Muscle layer of colon (tissue), 2 donors: ENCODE measurements around the gene SOX21.

Experiments
- H3K27ac ChIP-seq: one replicate; pipeline ENCODE4 v1.7.0; 2013; ENCODE audit warnings: low read depth, mild to moderate bottlenecking, low read length, moderate library complexity
- H3K27me3 ChIP-seq, 2 donors: one replicate each; pipeline ENCODE4 v1.7.0; 2013; ENCODE audit warnings: low read length in 2 of 2, mild to moderate bottlenecking in 2 of 2; ENCODE audit not compliant: insufficient read depth in 2 of 2, control insufficient read depth in 1 of 2
- H3K36me3 ChIP-seq: one replicate; pipeline ENCODE4 v1.7.0; 2013; ENCODE audit warnings: mild to moderate bottlenecking, low read length; ENCODE audit not compliant: insufficient read depth
- H3K4me1 ChIP-seq: one replicate; pipeline ENCODE4 v1.7.0; 2013; ENCODE audit warnings: mild to moderate bottlenecking, low read length; ENCODE audit not compliant: insufficient read depth
- H3K4me3 ChIP-seq, 2 donors: one replicate each; pipeline ENCODE4 v1.7.0; 2013; ENCODE audit warnings: low read length in 2 of 2, low read depth in 1 of 2, mild to moderate bottlenecking in 1 of 2, moderate library complexity in 1 of 2
- H3K9ac ChIP-seq: one replicate; pipeline ENCODE4 v1.7.0; 2013; ENCODE audit warnings: low read length
- H3K9me3 ChIP-seq: one replicate; pipeline ENCODE4 v1.7.0; 2013; ENCODE audit warnings: mild to moderate bottlenecking, low read length
- donor health status: abdominal sarcoma.
- donor health status: Adenocarcinoma of cecum.

SOX21 gene

DNA sequence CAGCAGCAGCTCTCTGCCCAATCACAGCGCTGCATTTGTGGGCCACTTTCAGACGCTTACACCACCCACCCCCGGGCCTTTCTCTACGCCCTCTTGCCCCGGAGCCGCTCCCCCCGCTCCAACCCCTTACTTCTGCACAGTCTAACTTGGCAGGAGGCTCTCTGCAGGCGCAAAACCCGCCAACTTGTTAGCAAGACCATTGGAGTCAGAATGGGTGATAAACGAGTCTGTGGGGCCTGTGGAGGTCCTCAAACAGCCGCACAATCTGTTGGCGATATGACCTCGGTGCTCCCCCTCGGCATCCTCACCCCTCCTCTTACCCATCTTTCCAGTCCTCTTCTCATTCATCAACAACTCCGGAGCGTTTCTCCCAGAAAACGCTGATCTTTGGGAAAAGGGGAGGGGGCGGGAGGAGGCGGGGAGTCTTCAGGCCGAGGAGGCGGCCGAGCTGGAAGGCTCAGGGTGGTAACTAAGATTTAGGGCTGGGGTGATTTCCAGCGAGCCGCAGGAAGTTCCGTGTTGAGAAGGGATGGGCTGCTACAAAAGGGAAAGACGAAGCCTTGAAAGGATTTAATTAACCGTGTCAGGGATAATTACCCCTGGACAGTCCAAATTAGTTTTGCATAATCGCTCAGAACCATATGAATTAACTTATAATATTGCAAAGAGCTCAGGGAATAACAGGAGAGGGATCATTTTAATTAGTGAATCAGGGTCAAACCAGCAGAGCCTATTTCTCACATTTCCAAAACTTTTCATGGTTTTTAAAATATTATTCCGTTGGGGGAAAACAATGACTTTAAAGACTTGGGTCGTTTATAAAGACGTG, 4.1 kb downstream of the SOX21 start:
- H3K27me3 ChIP-seq: peaks cover 73 to 94% of the 10 kb centered on the region in 2 donors
- H3K36me3 ChIP-seq: no peaks in the 10 kb centered on the region
- no peaks in the 10 kb centered on the region for H3K9me3 ChIP-seq
- peaks cover 8% of the 10 kb centered on the region for H3K4me1 ChIP-seq
- H3K9ac ChIP-seq: no peak overlapping the region
- no peak overlapping the region for H3K4me3 ChIP-seq
- no peak overlapping the region for H3K27ac ChIP-seq

DNA sequence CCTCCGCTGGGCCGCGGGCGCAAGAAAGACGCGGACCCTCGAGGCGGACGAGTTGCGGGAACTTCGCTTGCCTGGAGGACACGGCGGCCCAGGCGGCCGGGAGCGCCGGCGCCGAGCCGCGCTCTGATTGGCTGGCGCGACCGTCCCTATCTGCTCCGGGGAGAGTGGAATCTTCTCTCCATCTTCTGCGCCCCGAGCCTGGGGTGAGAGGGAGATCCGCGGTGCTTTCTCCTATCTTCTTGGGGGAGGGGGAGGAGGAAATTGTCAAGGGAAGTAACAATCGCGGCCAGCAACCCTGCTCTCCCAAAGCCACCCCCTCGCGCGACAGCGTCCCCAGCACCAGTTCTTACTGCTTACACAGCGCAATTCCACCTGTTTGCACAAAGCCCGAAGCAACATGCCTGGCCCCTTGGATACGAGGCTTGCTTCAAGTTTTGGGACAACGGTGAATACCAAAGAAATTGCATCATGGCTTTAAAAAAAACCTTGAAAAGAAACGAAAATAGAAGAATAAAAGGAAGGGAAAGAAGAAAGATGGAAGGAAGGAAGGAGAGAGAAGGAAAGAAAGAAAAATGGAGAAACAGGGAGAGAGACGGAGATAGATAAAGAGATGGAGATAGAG, 4.8 kb downstream of the SOX21 start:
- no peak overlapping the region for H3K4me3 ChIP-seq
- H3K27ac ChIP-seq: no peak overlapping the region
- H3K4me1 ChIP-seq: peaks cover 8% of the 10 kb centered on the region
- no peak overlapping the region for H3K9ac ChIP-seq
- H3K27me3 ChIP-seq: peaks cover 80 to 94% of the 10 kb centered on the region in 2 donors
- H3K9me3 ChIP-seq: no peaks in the 10 kb centered on the region
- no peaks in the 10 kb centered on the region for H3K36me3 ChIP-seq

DNA sequence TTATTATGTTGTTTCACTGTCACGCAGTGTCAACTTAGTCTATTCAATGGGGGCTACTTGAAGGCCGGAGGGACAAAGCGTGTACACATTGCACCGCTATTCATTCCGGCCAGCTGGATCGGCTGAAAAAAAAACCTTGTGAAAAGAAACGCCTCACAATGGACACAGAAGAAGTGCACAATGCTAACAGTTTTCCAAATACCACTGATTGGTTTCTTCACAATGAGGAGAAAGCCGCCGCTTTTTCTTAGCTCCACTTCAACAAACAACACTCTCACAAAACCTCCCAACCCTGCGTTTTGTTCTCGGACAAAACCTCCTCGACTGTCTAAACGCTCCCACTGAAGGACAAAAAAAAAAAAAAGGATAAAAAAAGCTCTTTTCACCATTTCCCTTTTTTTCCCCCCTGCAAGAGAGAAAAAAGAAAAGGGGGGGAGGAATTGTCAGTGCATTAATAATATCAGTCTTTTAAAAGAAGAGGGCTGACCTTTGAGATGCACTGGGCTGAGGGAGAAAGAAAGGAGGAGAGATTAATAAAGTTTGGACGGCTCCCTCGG, 5.4 kb downstream of the SOX21 start:
- Histone ChIP-seq H3K9me3 (no peaks in the 10 kb centered on the region), H3K4me3 (no peak overlapping the region), H3K27me3 (peaks cover 86 to 94% of the 10 kb centered on the region in 2 donors), H3K4me1 (peaks cover 8% of the 10 kb centered on the region), H3K36me3 (no peaks in the 10 kb centered on the region), H3K27ac (no peak overlapping the region), H3K9ac (no peak overlapping the region)

DNA sequence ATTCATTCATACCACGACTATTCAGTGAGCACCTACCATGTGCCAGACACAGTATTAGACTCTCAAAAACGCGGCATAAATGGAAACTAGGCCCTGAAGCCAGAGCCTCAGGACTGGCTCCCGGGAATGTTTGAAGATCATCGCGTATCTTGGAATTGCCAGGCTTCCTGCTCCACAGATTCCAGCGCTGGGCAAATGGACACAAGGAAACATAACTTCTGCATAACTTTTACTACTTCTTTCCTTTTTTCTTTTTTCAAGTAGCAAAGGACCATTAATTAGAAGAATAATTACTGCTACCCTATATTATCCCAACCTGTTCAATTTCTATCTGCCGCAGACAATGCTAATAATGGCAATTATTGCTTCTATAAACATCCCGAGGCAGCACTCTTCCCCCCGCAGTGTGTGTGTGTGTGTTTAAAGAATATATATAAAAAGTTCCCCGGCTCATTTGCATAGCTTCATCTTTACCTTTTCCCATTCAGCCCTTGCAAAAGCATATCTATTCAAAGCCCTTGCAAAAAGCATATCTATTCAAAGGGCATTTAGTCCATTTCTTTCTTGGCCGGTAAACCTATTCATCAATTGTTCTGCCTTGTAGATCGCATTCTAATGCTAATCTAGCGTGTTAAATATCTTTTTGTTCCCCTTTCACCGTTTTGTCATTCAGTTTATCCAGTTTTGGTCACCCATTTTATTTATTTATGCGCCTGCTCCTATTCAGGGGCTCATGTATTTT, 6.1 kb downstream of the SOX21 start:
- Histone ChIP-seq H3K4me3 (no peak overlapping the region), H3K9me3 (no peaks in the 10 kb centered on the region), H3K36me3 (no peaks in the 10 kb centered on the region), H3K9ac (no peak overlapping the region), H3K27me3 (peaks cover 92 to 96% of the 10 kb centered on the region in 2 donors), H3K27ac (no peak overlapping the region), H3K4me1 (peaks cover 8% of the 10 kb centered on the region)

DNA sequence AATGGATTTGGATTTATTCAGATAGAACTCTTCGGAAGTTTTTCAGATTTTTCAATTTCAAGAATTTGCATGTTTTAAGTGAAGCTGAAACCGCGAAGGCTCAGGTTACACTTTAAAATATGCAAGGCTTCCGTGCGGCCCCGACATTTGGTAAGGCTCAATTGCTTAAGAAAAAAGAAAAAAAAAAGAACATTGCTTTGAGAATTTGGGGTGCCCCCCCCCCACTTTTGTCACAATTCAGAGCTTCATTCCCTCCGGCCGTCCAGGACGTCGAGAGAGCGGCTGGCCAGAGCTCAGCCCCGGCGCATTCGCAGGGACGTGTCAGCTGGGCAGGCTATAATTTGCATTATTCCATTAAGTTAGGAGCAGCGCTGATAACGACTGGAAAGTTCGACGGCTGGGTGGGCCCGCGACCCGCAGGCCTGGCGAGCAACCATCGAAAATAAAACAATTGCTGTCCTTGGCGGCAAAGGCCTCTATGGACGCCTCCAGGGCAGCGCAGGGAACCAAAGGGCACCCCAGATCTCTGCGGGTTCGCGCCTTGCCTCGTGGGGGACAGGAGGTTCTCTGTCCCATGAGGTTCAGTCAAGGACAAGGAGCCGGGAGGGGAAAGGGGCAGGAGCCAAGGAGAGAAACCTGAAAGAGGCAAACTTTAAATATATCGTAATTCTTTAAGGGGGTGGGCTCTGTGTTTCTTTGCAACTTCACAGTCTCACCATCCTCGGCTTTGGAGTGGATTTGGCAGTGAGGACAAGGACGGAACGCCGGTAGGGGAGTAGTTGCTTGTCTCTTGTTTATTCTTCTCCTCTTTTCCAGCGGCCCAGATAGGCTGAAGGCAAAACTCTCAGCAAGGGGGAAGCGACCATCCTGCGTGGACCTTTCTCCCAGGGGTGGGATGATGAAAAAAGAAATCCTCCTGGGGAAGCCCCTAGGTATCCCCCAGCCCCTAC, 7.0 kb downstream of the SOX21 start:
- peaks cover 88 to 94% of the 10 kb centered on the region in 2 donors for H3K27me3 ChIP-seq
- H3K4me3 ChIP-seq: no peak overlapping the region
- H3K9ac ChIP-seq: no peak overlapping the region
- no peaks in the 10 kb centered on the region for H3K9me3 ChIP-seq
- peaks cover 8% of the 10 kb centered on the region for H3K4me1 ChIP-seq
- H3K36me3 ChIP-seq: no peaks in the 10 kb centered on the region
- H3K27ac ChIP-seq: no peak overlapping the region

DNA sequence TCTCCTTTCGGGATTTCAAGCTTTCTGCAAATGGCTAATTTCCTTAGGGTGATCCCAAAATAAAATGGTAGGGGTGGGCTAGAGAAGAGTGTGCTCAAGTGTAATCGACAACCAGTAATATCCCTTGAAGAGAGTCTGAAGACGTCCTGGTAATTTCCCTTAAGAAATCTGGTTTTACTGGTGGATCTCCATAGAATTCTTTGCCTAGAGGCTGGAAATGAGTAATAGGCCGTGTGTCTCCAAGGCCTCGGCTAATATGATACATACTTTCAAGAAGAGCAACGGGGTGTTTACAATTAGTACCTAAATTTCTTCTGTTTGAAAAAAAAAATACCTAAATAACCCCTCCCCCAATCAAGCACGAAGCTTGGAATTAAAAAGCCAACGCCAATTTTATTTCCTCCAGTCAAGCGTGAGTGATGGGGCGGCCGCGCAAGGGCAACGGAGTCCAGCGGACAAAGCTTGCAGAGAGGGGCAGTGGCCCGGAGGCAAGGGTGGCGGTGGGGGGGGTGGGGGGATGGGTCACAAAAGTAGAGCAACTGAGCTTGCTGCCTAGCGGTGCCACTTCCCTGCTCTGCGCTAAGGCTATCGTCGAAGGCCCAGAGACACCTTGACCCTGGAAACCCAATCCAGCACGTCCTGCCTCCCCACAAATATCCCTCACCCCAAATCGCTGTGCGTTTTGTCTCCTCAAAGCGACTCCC, 7.8 kb downstream of the SOX21 start:
- no peak overlapping the region for H3K9ac ChIP-seq
- H3K4me1 ChIP-seq: peaks cover 8% of the 10 kb centered on the region
- no peaks in the 10 kb centered on the region for H3K36me3 ChIP-seq
- peaks cover 80 to 86% of the 10 kb centered on the region in 2 donors for H3K27me3 ChIP-seq
- no peaks in the 10 kb centered on the region for H3K9me3 ChIP-seq
- H3K27ac ChIP-seq: no peak overlapping the region
- no peak overlapping the region for H3K4me3 ChIP-seq

DNA sequence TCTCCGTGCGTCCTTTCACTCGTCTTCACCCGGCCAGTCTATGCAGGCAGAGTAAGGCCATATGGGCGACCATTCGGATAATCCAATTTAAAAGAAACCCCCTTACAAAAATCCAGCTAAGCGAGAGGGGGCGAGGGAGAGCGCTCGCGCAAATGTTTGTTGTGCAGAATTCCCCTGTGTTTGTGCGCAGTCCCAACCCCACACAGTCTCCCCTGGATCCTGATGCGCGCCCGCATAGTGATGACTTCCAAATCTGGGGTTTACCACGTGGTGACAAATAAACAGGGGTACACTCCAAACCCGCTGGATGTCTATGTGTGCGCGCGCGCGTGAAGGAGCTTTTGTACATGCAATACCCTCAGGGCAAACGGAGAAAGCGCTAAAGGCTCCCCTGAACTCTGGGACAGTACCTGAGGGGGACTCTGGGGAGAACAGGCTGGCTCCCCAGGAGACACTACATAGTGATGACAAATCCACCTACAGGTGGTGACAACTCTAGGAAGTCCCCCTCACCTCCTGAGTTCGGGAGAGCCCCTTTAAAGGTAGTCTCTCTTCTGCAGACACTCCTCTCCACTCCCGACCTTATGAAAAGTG, 8.5 kb downstream of the SOX21 start:
- no peaks in the 10 kb centered on the region for H3K36me3 ChIP-seq
- no peak overlapping the region for H3K9ac ChIP-seq
- no peak overlapping the region for H3K27ac ChIP-seq
- peaks cover 73 to 79% of the 10 kb centered on the region in 2 donors for H3K27me3 ChIP-seq
- H3K9me3 ChIP-seq: no peaks in the 10 kb centered on the region
- H3K4me1 ChIP-seq: peaks cover 8% of the 10 kb centered on the region
- H3K4me3 ChIP-seq: no peak overlapping the region

DNA sequence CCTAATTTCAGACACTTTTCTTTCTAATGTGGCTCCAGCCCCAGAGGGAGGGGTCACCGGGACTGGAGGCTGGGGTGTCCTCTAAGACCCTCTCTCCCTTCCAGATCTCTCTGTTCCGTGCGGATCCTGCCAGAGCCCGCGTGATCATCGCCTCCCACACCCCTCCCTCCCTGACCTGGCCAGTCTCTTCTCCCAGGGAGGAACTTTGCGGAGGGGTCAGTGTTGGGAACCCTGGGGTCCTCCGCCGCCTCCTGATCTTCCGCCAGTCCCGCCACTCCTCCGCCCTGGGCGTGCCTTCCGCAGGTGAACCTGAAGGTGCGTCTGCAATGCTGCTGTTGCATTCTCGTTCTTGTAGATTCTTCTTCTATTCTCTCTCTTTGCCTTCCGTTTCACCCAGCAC, 9.1 kb downstream of the SOX21 start:
- Histone ChIP-seq H3K27me3 (peaks cover 67 to 73% of the 10 kb centered on the region in 2 donors), H3K9ac (no peak overlapping the region), H3K4me3 (no peak overlapping the region)

DNA sequence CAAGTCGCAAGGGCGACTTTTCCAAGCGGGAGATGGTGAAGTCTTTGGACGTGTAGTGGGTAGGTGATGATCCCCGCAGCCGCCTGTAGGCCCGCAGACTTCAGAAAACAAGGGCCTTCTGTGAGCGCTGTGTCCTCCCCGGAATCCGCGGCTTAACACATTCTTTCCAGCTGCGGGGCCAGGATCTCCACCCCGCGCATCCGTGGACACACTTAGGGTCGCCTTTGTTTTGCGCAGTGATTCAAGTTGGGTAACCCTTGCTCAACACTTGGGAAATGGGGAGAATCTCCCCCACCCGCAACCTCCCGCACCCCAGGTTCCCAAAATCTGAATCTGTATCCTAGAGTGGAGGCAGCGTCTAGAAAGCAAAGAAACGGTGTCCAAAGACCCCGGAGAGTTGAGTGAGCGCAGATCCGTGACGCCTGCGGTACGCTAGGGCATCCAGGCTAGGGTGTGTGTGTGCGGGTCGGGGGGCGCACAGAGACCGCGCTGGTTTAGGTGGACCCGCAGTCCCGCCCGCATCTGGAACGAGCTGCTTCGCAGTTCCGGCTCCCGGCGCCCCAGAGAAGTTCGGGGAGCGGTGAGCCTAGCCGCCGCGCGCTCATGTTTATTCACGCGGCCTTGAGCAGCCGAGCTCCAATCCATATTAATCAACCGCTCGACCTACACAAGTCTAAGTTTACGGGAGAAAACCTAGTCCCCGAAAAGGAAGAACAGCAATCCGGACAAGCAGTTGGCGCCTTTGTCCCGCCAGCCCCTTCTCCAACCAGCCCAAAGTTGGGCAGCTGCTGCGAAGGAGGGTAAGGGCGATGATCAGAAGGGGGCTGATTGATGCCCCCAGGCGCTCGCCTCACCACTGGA, 9.9 kb downstream of the SOX21 start:
- no peak overlapping the region for H3K4me3 ChIP-seq
- no peak overlapping the region for H3K9ac ChIP-seq
- peaks cover 2% of the 10 kb centered on the region for H3K4me1 ChIP-seq
- no peaks in the 10 kb centered on the region for H3K9me3 ChIP-seq
- H3K27ac ChIP-seq: no peak overlapping the region
- no peaks in the 10 kb centered on the region for H3K36me3 ChIP-seq
- H3K27me3 ChIP-seq: peaks cover 59 to 65% of the 10 kb centered on the region in 2 donors

More for the DNA sequence above, 9.1 kb downstream of the SOX21 start:
- Histone ChIP-seq H3K27ac (no peak overlapping the region), H3K36me3 (no peaks in the 10 kb centered on the region), H3K4me1 (peaks cover 8% of the 10 kb centered on the region), H3K9me3 (no peaks in the 10 kb centered on the region)
